ENCODE data around the gene ZFAND3.

GRCh38 chr6:37861452-37861851 is 41.9 kb downstream of the ZFAND3 start:
- TF ChIP-seq CTCF (conservative IDR thresholded peaks at IDR 0.05 in 1 of 2, IDR thresholded peaks at IDR 0.05 in 1 of 2; ENCODE audit: low read depth in 1 of 2, low read length in 2 of 2) = no peak
- TF ChIP-seq EZH2 (IDR thresholded peaks at IDR 0.05; ENCODE audit: low read length, missing control alignments) = no peak

Measured in fibroblast of lung (primary cell).